OCI-LY7 (cell line): ENCODE data around the gene PAFAH1B1. TPM values are rescaled to one million over a fixed set of nuclear protein-coding genes. Genes with fewer than 3 reads are reported as not detected.

ENCODE experiments used
- BruUV-seq: library from RNA; stranded (reverse); fragments of 400-500 nt; replicated peaks from 2 replicates; lab custom pipeline; 2021; lab: Mats Ljungman, UMichigan
- CTCF ChIA-PET: fragments of 300-600 bp; sonication (Branson Sonifier 250); formaldehyde crosslinking; loops from one replicate; lab custom pipeline; 2022; ENCODE audit warnings: antibody characterized with exemption; ENCODE audit not compliant: unreplicated experiment; lab: Charles Lee
- POLR2A ChIA-PET: fragments of 300-600 bp; sonication (Branson Sonifier 250); formaldehyde crosslinking; loops from one replicate; lab custom pipeline; 2022; ENCODE audit warnings: antibody characterized with exemption; lab: Charles Lee
- DNase-seq: peaks from one replicate; pipeline ENCODE4 v3.0.0-alpha.2; 2015; ENCODE audit warnings: low spot score
- H2AFZ ChIP-seq: fragments of 200-600 bp; sonication (generic), shearing (Covaris generic); 2 replicates; pipeline ENCODE4 v1.6.1; 2014; ENCODE audit warnings: mild to moderate bottlenecking, antibody characterized with exemption, low read length, moderate library complexity
- H3K27ac ChIP-seq: fragments of 200-600 bp; sonication (generic); 2 replicates; pipeline ENCODE4 v1.5.1; 2014; ENCODE audit warnings: mixed run types, low read depth, mild to moderate bottlenecking, moderate library complexity, low read length, inconsistent platforms; ENCODE audit not compliant: poor library complexity, severe bottlenecking
- H3K36me3 ChIP-seq: fragments of 200-600 bp; sonication (generic); 2 replicates; pipeline ENCODE4 v1.6.1; 2014; ENCODE audit warnings: mild to moderate bottlenecking, antibody characterized with exemption, low read length, moderate library complexity, mixed read lengths; ENCODE audit not compliant: insufficient read depth
- H3K4me1 ChIP-seq: fragments of 200-600 bp; sonication (generic); 2 replicates; pipeline ENCODE4 v1.5.1; 2014; ENCODE audit warnings: mild to moderate bottlenecking, low read length; ENCODE audit not compliant: insufficient read depth, poor library complexity, severe bottlenecking
- H3K4me2 ChIP-seq: fragments of 200-600 bp; sonication (generic); 2 replicates; pipeline ENCODE4 v1.6.1; 2014; ENCODE audit warnings: mild to moderate bottlenecking, low read length
- H3K4me3 ChIP-seq: fragments of 200-600 bp; sonication (generic); 2 replicates; pipeline ENCODE4 v1.5.1; 2014; ENCODE audit warnings: mild to moderate bottlenecking, low read depth, low read length; ENCODE audit not compliant: poor library complexity, severe bottlenecking
- H3K79me2 ChIP-seq: fragments of 200-600 bp; sonication (generic); 2 replicates; pipeline ENCODE4 v1.6.1; 2016; ENCODE audit warnings: low read depth, mild to moderate bottlenecking, low read length, moderate library complexity, mixed read lengths; ENCODE audit not compliant: insufficient read depth
- H3K9me2 ChIP-seq: fragments of 200-600 bp; sonication (generic); 2 replicates; pipeline ENCODE4 v1.6.1; 2016; ENCODE audit warnings: mild to moderate bottlenecking, low read length, mixed read lengths; ENCODE audit not compliant: insufficient read depth
- H3K9me3 ChIP-seq: fragments of 200-600 bp; sonication (generic); 2 replicates; pipeline ENCODE4 v1.6.1; 2014; ENCODE audit warnings: mild to moderate bottlenecking, mixed run types, low read length, mixed read lengths
- H4K20me1 ChIP-seq: fragments of 200-600 bp; sonication (generic); 2 replicates; pipeline ENCODE4 v1.6.1; 2014; ENCODE audit warnings: mild to moderate bottlenecking, antibody characterized with exemption, low read length, moderate library complexity, mixed read lengths; ENCODE audit not compliant: insufficient read depth
- CTCF ChIP-seq: fragments of 200-600 bp; sonication (generic); conservative IDR thresholded peaks from 2 replicates; pipeline ENCODE4 v1.5.1; 2014; ENCODE audit warnings: mild to moderate bottlenecking, antibody characterized with exemption, low read length, moderate library complexity, mixed read lengths
- EZH2phosphoT487 ChIP-seq: fragments of 200-600 bp; sonication (generic); IDR thresholded peaks from 2 replicates; pipeline ENCODE4 v1.6.1; 2018; ENCODE audit warnings: low read depth, borderline replicate concordance, mild to moderate bottlenecking, mixed run types, antibody characterized with exemption, low read length, moderate library complexity, mixed read lengths
- intact Hi-C: fragments of 100-400 bp; cut with micrococcal nuclease; formaldehyde crosslinking; loops from one replicate; pipeline ENCODE4 v1.10.0; 2022; ENCODE audit not compliant: unreplicated experiment
- total RNA-seq, 2 experiments: library from RNA; depleted of rRNA in 1 of 2; stranded (reverse); fragments of >200 nt in 1 of 2; shearing (Covaris generic) in 1 of 2; gene quantifications; 2 replicates each; pipeline ENCODE4 v1.2.3, GENCODE V29; 2014 to 2022

The PAFAH1B1 gene
- total RNA-seq, 2 experiments from 2014 or later: 51.1 to 127 TPM

GRCh38 chr17:2710803-2711607, 117.6 kb downstream of the PAFAH1B1 start:
- intact Hi-C loops: loop anchor here (2.0 to 5.0 kb wide), 2 partner anchors 199 to 292 kb away; partner anchors contain the start of gene METTL16
- peak overlapping the region; percentile 65 for H3K27ac ChIP-seq
- peaks cover 9% of the 10 kb centered on the region for H4K20me1 ChIP-seq
- peaks cover 70% of the 10 kb centered on the region for H3K79me2 ChIP-seq
- H3K4me1 ChIP-seq: peaks cover 35% of the 10 kb centered on the region
- peak overlapping the region; percentile 100 for H3K4me3 ChIP-seq
- no peak overlapping the region for H2AFZ ChIP-seq
- peaks cover 32% of the 10 kb centered on the region for H3K36me3 ChIP-seq
- TF ChIP-seq CTCF (no peak), EZH2phosphoT487 (no peak)
- DNase-seq: peak; percentile 63
- H3K9me2 ChIP-seq: no peaks in the 10 kb centered on the region
- POLR2A ChIA-PET: no interaction called here
- H3K9me3 ChIP-seq: no peaks in the 10 kb centered on the region
- peak overlapping the region; percentile 100 for H3K4me2 ChIP-seq
- CTCF ChIA-PET: interaction anchor here (0.6 kb wide), 1 partner anchor 652 kb away, joined by 4 read pairs; no protein-coding TSS in a partner anchor
- no TSS peak for BruUV-seq

- H3K4me3 ChIP-seq: peak within 1 kb of the TSS; percentile 100
- peaks cover 35% of the 10 kb centered on the region for H3K4me1 ChIP-seq
- peak; percentile 94 for DNase-seq
- H3K9me2 ChIP-seq: no peaks in the 10 kb centered on the region
- peak within 1 kb of the TSS; percentile 78 for H2AFZ ChIP-seq
- POLR2A ChIA-PET: no interaction called here
- no TSS peak for BruUV-seq
- H3K36me3 ChIP-seq: peaks cover 25% of the 10 kb centered on the region
- CTCF ChIA-PET: no interaction called here
- peaks cover 63% of the 10 kb centered on the region for H3K79me2 ChIP-seq
- TF ChIP-seq EZH2phosphoT487 (no peak), CTCF (no peak)
- intact Hi-C loops: loop anchor here (1.0 to 5.0 kb wide), 3 partner anchors 199 to 310 kb away; partner anchors contain the start of genes METTL16 and MNT
- peak within 1 kb of the TSS; percentile 65 for H3K27ac ChIP-seq
- no peaks in the 10 kb centered on the region for H3K9me3 ChIP-seq
- H3K4me2 ChIP-seq: peak within 1 kb of the TSS; percentile 100
- H4K20me1 ChIP-seq: peaks cover 6% of the 10 kb centered on the region
Observed at GRCh38 chr17:2711608-2712299, 118.3 kb downstream of the PAFAH1B1 start, which contains the start of gene CLUH. TSS of gene CLUH (minus strand) at chr17:2711764. CDS start at chr17:2711661, 103 bp downstream.
